ENCODE results near the gene SPDL1.

DNA sequence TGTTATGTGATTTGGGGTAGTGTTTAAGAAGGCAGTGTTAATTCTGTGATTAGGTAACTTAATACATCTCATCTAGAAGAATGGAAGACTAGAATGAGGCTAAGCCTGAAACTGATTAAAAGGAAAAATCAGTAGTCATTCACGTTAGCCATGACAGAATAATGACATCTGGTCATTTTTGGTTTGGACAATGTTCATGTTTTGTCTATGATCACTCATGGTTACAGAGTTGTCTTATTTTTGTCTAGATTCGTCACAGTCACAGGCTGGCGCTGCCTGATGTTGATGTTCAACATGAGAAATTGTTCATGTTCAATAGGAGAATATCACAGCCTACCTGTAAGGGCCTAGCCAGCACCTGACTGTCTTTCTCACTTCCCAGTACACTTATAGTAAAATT, 44.0 kb downstream of the SPDL1 start:
- TF ChIP-seq, protein P1, sequence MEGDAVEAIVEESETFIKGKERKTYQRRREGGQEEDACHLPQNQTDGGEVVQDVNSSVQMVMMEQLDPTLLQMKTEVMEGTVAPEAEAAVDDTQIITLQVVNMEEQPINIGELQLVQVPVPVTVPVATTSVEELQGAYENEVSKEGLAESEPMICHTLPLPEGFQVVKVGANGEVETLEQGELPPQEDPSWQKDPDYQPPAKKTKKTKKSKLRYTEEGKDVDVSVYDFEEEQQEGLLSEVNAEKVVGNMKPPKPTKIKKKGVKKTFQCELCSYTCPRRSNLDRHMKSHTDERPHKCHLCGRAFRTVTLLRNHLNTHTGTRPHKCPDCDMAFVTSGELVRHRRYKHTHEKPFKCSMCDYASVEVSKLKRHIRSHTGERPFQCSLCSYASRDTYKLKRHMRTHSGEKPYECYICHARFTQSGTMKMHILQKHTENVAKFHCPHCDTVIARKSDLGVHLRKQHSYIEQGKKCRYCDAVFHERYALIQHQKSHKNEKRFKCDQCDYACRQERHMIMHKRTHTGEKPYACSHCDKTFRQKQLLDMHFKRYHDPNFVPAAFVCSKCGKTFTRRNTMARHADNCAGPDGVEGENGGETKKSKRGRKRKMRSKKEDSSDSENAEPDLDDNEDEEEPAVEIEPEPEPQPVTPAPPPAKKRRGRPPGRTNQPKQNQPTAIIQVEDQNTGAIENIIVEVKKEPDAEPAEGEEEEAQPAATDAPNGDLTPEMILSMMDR (IDR thresholded peaks at IDR 0.05 in 4 of 5, conservative IDR thresholded peaks at IDR 0.05 in 1 of 5): no peak
- no peak for TF ChIP-seq POLR2A (IDR thresholded peaks at IDR 0.05)
